RWPE2 (cell line): ENCODE measurements around the gene LRP10.
A peak's percentile ranks its signal among the peaks of the same experiment; 100 is the strongest.

ENCODE experiments used
- ATAC-seq: fragments of 200-7000 bp; cut with Tn5 transposase; 3 replicates; pipeline ENCODE4 v1.9.1; 2021; ENCODE audit warnings: low read depth
- DNase-seq: peaks from one replicate; pipeline ENCODE4 v3.0.0-alpha.2; 2020; ENCODE audit warnings: low spot score
- H3K27ac ChIP-seq: fragments of 450-650 bp; 2 replicates; pipeline ENCODE4 v1.5.1; 2017; ENCODE audit warnings: mild to moderate bottlenecking; ENCODE audit not compliant: poor library complexity, severe bottlenecking
- H3K27me3 ChIP-seq: fragments of 250-450 bp; sonication (Bioruptor Pico); 2 replicates; pipeline ENCODE4 v1.5.1; 2021; ENCODE audit warnings: mild to moderate bottlenecking, moderate library complexity; ENCODE audit not compliant: insufficient read depth, poor library complexity, severe bottlenecking
- H3K36me3 ChIP-seq: fragments of 250-450 bp; sonication (Bioruptor Pico); 2 replicates; pipeline ENCODE4 v1.5.1; 2020; ENCODE audit warnings: low read depth, mild to moderate bottlenecking, moderate library complexity
- H3K4me1 ChIP-seq: fragments of 250-450 bp; sonication (Bioruptor Pico); 2 replicates; pipeline ENCODE4 v1.5.1; 2021; ENCODE audit warnings: mild to moderate bottlenecking, moderate library complexity; ENCODE audit not compliant: insufficient read depth, poor library complexity, severe bottlenecking
- H3K4me3 ChIP-seq: fragments of 250-450 bp; sonication (Bioruptor Pico); 2 replicates; pipeline ENCODE4 v1.5.1; 2021; ENCODE audit warnings: mild to moderate bottlenecking, moderate library complexity; ENCODE audit not compliant: severe bottlenecking
- H3K9me3 ChIP-seq: fragments of 250-450 bp; sonication (Bioruptor Pico); 2 replicates; pipeline ENCODE4 v1.5.1; 2021; ENCODE audit warnings: mild to moderate bottlenecking, moderate library complexity; ENCODE audit not compliant: severe bottlenecking
- TF ChIP-seq, protein P1 (sequence below): fragments of 450-650 bp; IDR thresholded peaks from one replicate; pipeline ENCODE4 v1.5.1; 2017; ENCODE audit warnings: mild to moderate bottlenecking, moderate library complexity; ENCODE audit not compliant: poor library complexity, severe bottlenecking

Gene LRP10

GRCh38 chr14:22883173-22883976, 11.8 kb downstream of the LRP10 start, which contains the start of gene REM2:
Gene REM2 (plus strand): TSS chr14:22883222. CDS start chr14:22883288, 66 bp downstream.
- peaks cover 1% of the 10 kb centered on the region; the same call in 1 of the 2 replicates for H3K36me3 ChIP-seq
- no peaks in the 10 kb centered on the region for H3K27me3 ChIP-seq
- no peak within 1 kb of the TSS for H3K4me3 ChIP-seq
- TF ChIP-seq, protein P1, sequence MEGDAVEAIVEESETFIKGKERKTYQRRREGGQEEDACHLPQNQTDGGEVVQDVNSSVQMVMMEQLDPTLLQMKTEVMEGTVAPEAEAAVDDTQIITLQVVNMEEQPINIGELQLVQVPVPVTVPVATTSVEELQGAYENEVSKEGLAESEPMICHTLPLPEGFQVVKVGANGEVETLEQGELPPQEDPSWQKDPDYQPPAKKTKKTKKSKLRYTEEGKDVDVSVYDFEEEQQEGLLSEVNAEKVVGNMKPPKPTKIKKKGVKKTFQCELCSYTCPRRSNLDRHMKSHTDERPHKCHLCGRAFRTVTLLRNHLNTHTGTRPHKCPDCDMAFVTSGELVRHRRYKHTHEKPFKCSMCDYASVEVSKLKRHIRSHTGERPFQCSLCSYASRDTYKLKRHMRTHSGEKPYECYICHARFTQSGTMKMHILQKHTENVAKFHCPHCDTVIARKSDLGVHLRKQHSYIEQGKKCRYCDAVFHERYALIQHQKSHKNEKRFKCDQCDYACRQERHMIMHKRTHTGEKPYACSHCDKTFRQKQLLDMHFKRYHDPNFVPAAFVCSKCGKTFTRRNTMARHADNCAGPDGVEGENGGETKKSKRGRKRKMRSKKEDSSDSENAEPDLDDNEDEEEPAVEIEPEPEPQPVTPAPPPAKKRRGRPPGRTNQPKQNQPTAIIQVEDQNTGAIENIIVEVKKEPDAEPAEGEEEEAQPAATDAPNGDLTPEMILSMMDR: no peak
- peaks cover 7% of the 10 kb centered on the region for H3K4me1 ChIP-seq
- no peak for DNase-seq
- no peak for ATAC-seq
- H3K27ac ChIP-seq: no peak within 1 kb of the TSS
- no peaks in the 10 kb centered on the region for H3K9me3 ChIP-seq

DNA sequence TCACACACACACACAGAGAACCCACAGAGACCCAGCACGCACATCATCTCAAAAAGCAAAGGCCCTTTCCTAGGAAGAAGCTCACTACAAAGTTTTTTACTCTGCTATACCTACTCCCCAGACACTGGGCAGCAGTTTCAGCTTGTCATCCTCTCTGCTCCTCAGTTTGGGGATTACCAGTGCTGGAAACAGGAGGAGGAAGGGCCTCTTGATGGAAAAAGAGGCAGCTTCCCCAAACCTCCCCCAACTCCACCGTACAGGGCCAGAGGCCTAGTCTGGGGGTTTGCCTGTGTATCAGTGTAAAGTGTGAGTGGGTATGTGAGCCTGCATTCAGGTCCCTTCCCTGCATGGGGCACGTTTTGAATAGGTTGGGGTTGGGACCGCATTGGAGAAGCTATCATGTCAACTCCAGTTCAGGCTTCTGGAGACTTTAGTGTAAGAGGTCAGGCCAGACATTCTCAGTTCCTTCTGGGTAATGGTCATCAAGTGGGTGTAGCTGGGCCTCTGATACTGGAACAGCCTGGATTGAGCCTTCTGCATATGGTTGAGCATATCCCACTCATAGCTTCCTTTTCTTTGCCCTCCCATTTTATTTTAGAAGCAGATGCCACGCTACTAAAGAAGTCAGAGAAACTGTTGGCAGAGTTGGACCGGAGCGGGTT, 12.7 kb downstream of the LRP10 start:
- ATAC-seq: no peak
- H3K9me3 ChIP-seq: no peaks in the 10 kb centered on the region
- no peak overlapping the region for H3K27ac ChIP-seq
- TF ChIP-seq, protein P1: no peak
- no peaks in the 10 kb centered on the region for H3K27me3 ChIP-seq
- no peak for DNase-seq
- H3K4me1 ChIP-seq: peaks cover 7% of the 10 kb centered on the region
- H3K36me3 ChIP-seq: no peaks in the 10 kb centered on the region
- no peak overlapping the region for H3K4me3 ChIP-seq

DNA sequence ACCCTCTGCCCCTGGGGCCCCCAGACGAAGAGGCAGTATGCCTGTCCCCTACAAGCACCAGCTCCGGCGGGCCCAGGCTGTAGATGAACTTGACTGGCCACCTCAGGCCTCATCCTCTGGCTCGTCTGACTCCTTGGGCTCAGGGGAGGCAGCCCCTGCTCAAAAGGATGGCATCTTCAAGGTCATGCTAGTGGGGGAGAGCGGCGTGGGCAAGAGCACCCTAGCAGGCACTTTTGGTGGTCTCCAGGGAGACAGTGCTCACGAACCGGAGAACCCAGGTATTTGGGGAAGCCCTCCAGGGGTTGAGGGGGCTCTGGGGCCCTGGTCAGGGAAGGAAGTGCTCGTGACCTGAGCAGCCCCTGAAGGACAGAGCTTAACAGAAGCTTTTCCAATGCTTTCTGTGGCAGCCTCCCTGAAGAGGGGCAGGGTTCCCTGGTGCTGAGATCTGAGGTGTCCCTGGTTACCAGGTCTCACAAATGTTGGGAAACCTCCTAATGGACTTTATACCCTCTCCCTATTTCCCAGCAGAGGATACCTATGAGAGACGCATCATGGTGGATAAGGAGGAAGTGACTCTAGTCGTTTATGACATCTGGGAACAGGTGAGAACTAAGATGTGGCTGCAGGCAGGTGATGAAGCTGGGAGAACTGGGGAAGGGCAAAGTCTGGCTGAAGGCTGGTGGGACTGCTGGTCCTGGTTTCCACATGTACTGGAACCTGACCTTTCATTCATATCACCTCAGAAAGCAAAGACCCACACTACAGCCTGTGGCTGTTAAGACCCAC, 13.4 kb downstream of the LRP10 start:
- H3K9me3 ChIP-seq: no peaks in the 10 kb centered on the region
- no peak overlapping the region for H3K27ac ChIP-seq
- no peak overlapping the region for H3K4me3 ChIP-seq
- peaks cover 7% of the 10 kb centered on the region for H3K4me1 ChIP-seq
- no peaks in the 10 kb centered on the region for H3K36me3 ChIP-seq
- TF ChIP-seq, protein P1: no peak
- no peaks in the 10 kb centered on the region for H3K27me3 ChIP-seq
- no peak for DNase-seq
- ATAC-seq: no peak

- no peaks in the 10 kb centered on the region for H3K9me3 ChIP-seq
- TF ChIP-seq, protein P1: no peak
- peak overlapping the region; percentile 76 for H3K27ac ChIP-seq
- H3K4me3 ChIP-seq: peak overlapping the region; percentile 50
- ATAC-seq: no peak
- H3K27me3 ChIP-seq: no peaks in the 10 kb centered on the region
- DNase-seq: no peak
- no peaks in the 10 kb centered on the region for H3K36me3 ChIP-seq
- H3K4me1 ChIP-seq: peaks cover 10% of the 10 kb centered on the region
These were observed 14.4 kb downstream of the LRP10 start for GRCh38 chr14:22885975-22886374.
